Neutrophil (primary cell): ENCODE measurements around the gene MARF1.

Source experiments
- H3K27ac ChIP-seq: fragments of 200-600 bp; sonication (generic); 2 replicates; pipeline ENCODE4 v1.5.1; 2016; ENCODE audit warnings: mild to moderate bottlenecking, moderate library complexity
- H3K27me3 ChIP-seq: fragments of 200-600 bp; sonication (generic); 2 replicates; pipeline ENCODE4 v1.6.0; 2016; ENCODE audit warnings: mild to moderate bottlenecking
- H3K36me3 ChIP-seq: fragments of 200-600 bp; sonication (generic); 2 replicates; pipeline ENCODE4 v1.5.1; 2017
- H3K4me1 ChIP-seq, 2 experiments: fragments of 200-600 bp in 1 of 2; sonication (generic) in 1 of 2; 1 replicate in 1 of 2; 2 replicates in 1 of 2; pipeline versions ENCODE4 v1.5.1 to v1.6.1; 2013 to 2016; ENCODE audit warnings: low read depth in 1 of 2, low read length in 1 of 2, mild to moderate bottlenecking in 1 of 2, moderate library complexity in 1 of 2; ENCODE audit not compliant: control insufficient read depth in 1 of 2, insufficient read depth in 1 of 2
- H3K4me3 ChIP-seq, 2 experiments: fragments of 200-600 bp in 1 of 2; sonication (generic) in 1 of 2; 1 replicate in 1 of 2; 2 replicates in 1 of 2; pipeline ENCODE4 v1.5.1; 2013 to 2016; ENCODE audit warnings: low read depth in 1 of 2, low read length in 1 of 2, mild to moderate bottlenecking in 1 of 2, moderate library complexity in 1 of 2
- H3K9me3 ChIP-seq: fragments of 200-600 bp; sonication (generic); 2 replicates; pipeline ENCODE4 v1.5.1; 2016
- CTCF ChIP-seq: fragments of 200-600 bp; sonication (generic); IDR thresholded peaks from 2 replicates; pipeline ENCODE4 v1.5.1; 2016; ENCODE audit warnings: antibody characterized with exemption

The MARF1 gene

GRCh38 chr16:15606518-15607220, 36.3 kb downstream of the MARF1 start:
- no peak overlapping the region for H3K4me3 ChIP-seq
- peaks cover 97% of the 10 kb centered on the region for H3K36me3 ChIP-seq
- TF ChIP-seq CTCF: no peak
- H3K27ac ChIP-seq: peak overlapping the region; percentile 77
- no peaks in the 10 kb centered on the region for H3K27me3 ChIP-seq
- H3K9me3 ChIP-seq: no peaks in the 10 kb centered on the region
- H3K4me1 ChIP-seq: peaks cover 0 to 9% of the 10 kb centered on the region in 2 experiments

GRCh38 chr16:15605839-15606517, 37.0 kb downstream of the MARF1 start:
- Histone ChIP-seq H3K9me3 (no peaks in the 10 kb centered on the region), H3K36me3 (peaks cover 97% of the 10 kb centered on the region), H3K27ac (peak overlapping the region; percentile 77), H3K4me1 (peaks cover 0 to 15% of the 10 kb centered on the region in 2 experiments), H3K27me3 (no peaks in the 10 kb centered on the region), H3K4me3 (no peak overlapping the region)
- TF ChIP-seq CTCF: no peak

GRCh38 chr16:15604460-15605440, 38.2 kb downstream of the MARF1 start:
- no peak for TF ChIP-seq CTCF
- no peaks in the 10 kb centered on the region for H3K9me3 ChIP-seq
- H3K27ac ChIP-seq: peak overlapping the region; percentile 77
- H3K4me1 ChIP-seq: peaks cover 0 to 16% of the 10 kb centered on the region in 2 experiments
- H3K4me3 ChIP-seq: no peak overlapping the region
- no peaks in the 10 kb centered on the region for H3K27me3 ChIP-seq
- peaks cover 97% of the 10 kb centered on the region for H3K36me3 ChIP-seq

- Histone ChIP-seq H3K27ac (peak overlapping the region; percentile 77), H3K9me3 (no peaks in the 10 kb centered on the region), H3K36me3 (peaks cover 97% of the 10 kb centered on the region), H3K4me1 (peaks cover 0 to 16% of the 10 kb centered on the region in 2 experiments), H3K4me3 (no peak overlapping the region), H3K27me3 (no peaks in the 10 kb centered on the region)
- TF ChIP-seq CTCF: no peak
Measured at GRCh38 chr16:15602285-15603044, 40.5 kb downstream of the MARF1 start.
